ENCODE results near the gene HPCAL1.

DNA sequence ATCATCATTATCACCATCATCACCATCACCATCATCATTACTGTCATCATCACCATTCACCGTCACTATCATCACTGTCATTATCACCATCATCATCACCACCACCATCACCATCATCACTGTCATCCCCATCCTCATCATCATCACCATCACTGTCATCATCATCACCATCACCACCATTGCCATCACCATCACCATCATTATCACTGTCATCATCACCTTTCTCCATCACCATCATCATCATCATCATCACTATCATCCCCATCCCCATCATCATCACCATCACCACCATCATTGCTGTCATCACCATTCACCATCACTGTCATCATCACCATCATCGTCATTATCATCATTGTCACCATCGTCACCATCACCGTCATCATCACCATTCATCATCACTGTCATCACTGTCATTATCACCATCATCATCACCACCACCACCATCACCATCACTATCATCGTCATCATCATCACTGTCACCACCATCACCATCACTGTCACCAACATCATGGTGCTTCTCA is 9.8 kb downstream of the HPCAL1 start:
- TF ChIP-seq, protein P1, sequence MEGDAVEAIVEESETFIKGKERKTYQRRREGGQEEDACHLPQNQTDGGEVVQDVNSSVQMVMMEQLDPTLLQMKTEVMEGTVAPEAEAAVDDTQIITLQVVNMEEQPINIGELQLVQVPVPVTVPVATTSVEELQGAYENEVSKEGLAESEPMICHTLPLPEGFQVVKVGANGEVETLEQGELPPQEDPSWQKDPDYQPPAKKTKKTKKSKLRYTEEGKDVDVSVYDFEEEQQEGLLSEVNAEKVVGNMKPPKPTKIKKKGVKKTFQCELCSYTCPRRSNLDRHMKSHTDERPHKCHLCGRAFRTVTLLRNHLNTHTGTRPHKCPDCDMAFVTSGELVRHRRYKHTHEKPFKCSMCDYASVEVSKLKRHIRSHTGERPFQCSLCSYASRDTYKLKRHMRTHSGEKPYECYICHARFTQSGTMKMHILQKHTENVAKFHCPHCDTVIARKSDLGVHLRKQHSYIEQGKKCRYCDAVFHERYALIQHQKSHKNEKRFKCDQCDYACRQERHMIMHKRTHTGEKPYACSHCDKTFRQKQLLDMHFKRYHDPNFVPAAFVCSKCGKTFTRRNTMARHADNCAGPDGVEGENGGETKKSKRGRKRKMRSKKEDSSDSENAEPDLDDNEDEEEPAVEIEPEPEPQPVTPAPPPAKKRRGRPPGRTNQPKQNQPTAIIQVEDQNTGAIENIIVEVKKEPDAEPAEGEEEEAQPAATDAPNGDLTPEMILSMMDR (conservative IDR thresholded peaks at IDR 0.05; ENCODE audit: low read depth, low read length): no peak
- TF ChIP-seq EZH2 (IDR thresholded peaks at IDR 0.05; ENCODE audit: low read length, unreplicated experiment): no peak
